Liver (tissue), 9 donors: ENCODE measurements around the gene KLF11. TPM values are rescaled to one million over a fixed set of nuclear protein-coding genes. Genes with fewer than 3 reads are reported as not detected.

ENCODE experiments used
- DNase-seq: peaks from one replicate; pipeline ENCODE4 v3.0.0-alpha.2; 2017; ENCODE audit warnings: low spot score
- H3K27ac ChIP-seq, 2 donors: one replicate each; pipeline ENCODE4 v1.7.0; 2013; ENCODE audit warnings: inconsistent platforms in 2 of 2, low read length in 2 of 2, control low read depth in 1 of 2, low read depth in 1 of 2, mild to moderate bottlenecking in 1 of 2
- H3K27me3 ChIP-seq, 4 donors: one replicate each; pipeline versions ENCODE4 v1.6.1 to v1.7.0; 2013; ENCODE audit warnings: low read length in 3 of 4, inconsistent platforms in 1 of 4, mild to moderate bottlenecking in 1 of 4, moderate library complexity in 1 of 4; ENCODE audit not compliant: control insufficient read depth in 4 of 4, insufficient read depth in 4 of 4
- H3K36me3 ChIP-seq, 4 donors: one replicate each; pipeline versions ENCODE4 v1.6.1 to v1.7.0; 2013; ENCODE audit warnings: low read length in 3 of 4, mild to moderate bottlenecking in 3 of 4, low read depth in 1 of 4, moderate library complexity in 1 of 4; ENCODE audit not compliant: control insufficient read depth in 4 of 4, insufficient read depth in 3 of 4
- H3K4me1 ChIP-seq, 4 donors: one replicate each; pipeline versions ENCODE4 v1.6.1 to v1.7.0; 2013; ENCODE audit warnings: low read length in 3 of 4, mild to moderate bottlenecking in 3 of 4, moderate library complexity in 1 of 4; ENCODE audit not compliant: control insufficient read depth in 4 of 4, insufficient read depth in 4 of 4
- H3K4me3 ChIP-seq, 3 donors: one replicate each; pipeline versions ENCODE4 v1.6.1 to v1.7.0; 2013; ENCODE audit warnings: low read length in 3 of 3, control low read depth in 1 of 3, low read depth in 1 of 3, mild to moderate bottlenecking in 1 of 3
- H3K9ac ChIP-seq, 2 donors: one replicate each; pipeline ENCODE4 v1.7.0; 2013; ENCODE audit warnings: low read length in 2 of 2, mild to moderate bottlenecking in 2 of 2, moderate library complexity in 2 of 2, control low read depth in 1 of 2, low read depth in 1 of 2
- H3K9me3 ChIP-seq, 4 donors: one replicate each; pipeline versions ENCODE4 v1.6.1 to v1.7.0; 2013; ENCODE audit warnings: low read length in 3 of 4; ENCODE audit not compliant: control insufficient read depth in 4 of 4
- ATF3 ChIP-seq: IDR thresholded peaks from 2 replicates; pipeline ENCODE4 v1.6.1; 2016; ENCODE audit warnings: antibody characterized with exemption
- CTCF ChIP-seq: fragments of 150-350 bp; IDR thresholded peaks from 2 replicates; pipeline ENCODE4 v1.5.1; 2017; ENCODE audit warnings: improper control_type of control experiment, low read depth, low read length; ENCODE audit not compliant: missing input control
- FOXA1 ChIP-seq: IDR thresholded peaks from 2 replicates; pipeline ENCODE4 v1.6.1; 2016; ENCODE audit warnings: antibody characterized with exemption
- FOXA2 ChIP-seq: IDR thresholded peaks from 2 replicates; pipeline ENCODE4 v1.6.1; 2016; ENCODE audit warnings: antibody characterized with exemption
- GABPA ChIP-seq, 2 donors: IDR thresholded peaks in 1 of 2; conservative IDR thresholded peaks in 1 of 2; 2 replicates each; pipeline ENCODE4 v1.6.1; 2016; ENCODE audit warnings: antibody characterized with exemption in 2 of 2, mild to moderate bottlenecking in 1 of 2, moderate library complexity in 1 of 2
- HNF4A ChIP-seq, 2 donors: conservative IDR thresholded peaks; 2 replicates each; pipeline ENCODE4 v1.6.1; 2016; ENCODE audit warnings: antibody characterized with exemption in 2 of 2, mild to moderate bottlenecking in 2 of 2
- HNF4G ChIP-seq: IDR thresholded peaks from 2 replicates; pipeline ENCODE4 v1.6.1; 2016; ENCODE audit warnings: antibody characterized with exemption
- JUND ChIP-seq, 2 donors: IDR thresholded peaks; 2 replicates each; pipeline ENCODE4 v1.6.1; 2016; ENCODE audit warnings: antibody characterized with exemption in 2 of 2
- MAX ChIP-seq: IDR thresholded peaks from 2 replicates; pipeline ENCODE4 v1.6.1; 2016; ENCODE audit warnings: antibody characterized with exemption
- RAD21 ChIP-seq, 2 donors: IDR thresholded peaks; 2 replicates each; pipeline ENCODE4 v1.6.1; 2016; ENCODE audit warnings: antibody characterized with exemption in 2 of 2, mild to moderate bottlenecking in 2 of 2
- REST ChIP-seq: IDR thresholded peaks from 2 replicates; pipeline ENCODE4 v1.6.1; 2016; ENCODE audit warnings: antibody characterized with exemption, mild to moderate bottlenecking
- RXRA ChIP-seq, 2 donors: IDR thresholded peaks; 2 replicates each; pipeline ENCODE4 v1.6.1; 2017 to 2018; ENCODE audit warnings: antibody characterized with exemption in 2 of 2, mild to moderate bottlenecking in 1 of 2
- SP1 ChIP-seq: IDR thresholded peaks from 2 replicates; pipeline ENCODE4 v1.6.1; 2018; ENCODE audit warnings: antibody characterized with exemption, mild to moderate bottlenecking
- TAF1 ChIP-seq: conservative IDR thresholded peaks from 2 replicates; pipeline ENCODE4 v1.6.1; 2016; ENCODE audit warnings: antibody characterized with exemption, mild to moderate bottlenecking
- YY1 ChIP-seq: IDR thresholded peaks from 2 replicates; pipeline ENCODE4 v1.6.1; 2016; ENCODE audit warnings: antibody characterized with exemption, mild to moderate bottlenecking
- ZBTB33 ChIP-seq: IDR thresholded peaks from 2 replicates; pipeline ENCODE4 v1.6.1; 2016; ENCODE audit warnings: antibody characterized with exemption
- whole genome bisulfite sequencing: extraction: QIAGEN DNeasy Blood & Tissue Kit; methylation state at CpG from one replicate; pipeline ENCODE4 v1.1.7; 2013; 5-methylcytosine and 5-hydroxymethylcytosine counted together
- polyA plus RNA-seq, 2 donors: library from polyadenylated mRNA; stranded (reverse) in 1 of 2; unstranded in 1 of 2; fragments of 200-250 nt in 1 of 2; fragments of >200 nt in 1 of 2; fragmentation: Nextera tagmentation in 1 of 2; extraction: Ambion mirVana in 1 of 2; gene quantifications; one replicate each; pipeline versions ENCODE4 v1.2.1 to v1.2.3, GENCODE V29; 2013 to 2015
- total RNA-seq, 2 donors: library from RNA; depleted of rRNA; stranded (reverse); fragments of >200 nt; gene quantifications; one replicate each; pipeline ENCODE4 v1.2.3, GENCODE V29; 2014
- donor health status: healthy.
- donor health status: healthy.
- donor health status: healthy.
- donor health status: healthy.
- donor health status: healthy.

KLF11 gene
- total and polyA plus RNA-seq, 4 donors = 10.5 to 43.0 (median 14.5) TPM

GRCh38 chr2:10073706-10074105 is 30.4 kb downstream of the KLF11 start:
- WGBS = 79% methylated on average over 8 of the region's 8 CpGs
- H3K27me3 ChIP-seq = peaks cover 0 to 6% (median 1%) of the 10 kb centered on the region in 4 donors
- TF ChIP-seq HNF4G = no peak
- no peak for TF ChIP-seq YY1
- TF ChIP-seq GABPA (IDR thresholded peaks at IDR 0.05 in 1 of 2, conservative IDR thresholded peaks at IDR 0.05 in 1 of 2) = no peak
- TF ChIP-seq ATF3 = no peak
- TF ChIP-seq SP1 = no peak
- TF ChIP-seq FOXA1 = no peak
- TF ChIP-seq MAX = no peak
- TF ChIP-seq HNF4A (conservative IDR thresholded peaks at IDR 0.05) = no peak
- TF ChIP-seq RXRA (IDR thresholded peaks at IDR 0.05) = no peak
- no peak for TF ChIP-seq CTCF
- TF ChIP-seq REST = no peak
- TF ChIP-seq RAD21 (IDR thresholded peaks at IDR 0.05) = no peak
- TF ChIP-seq ZBTB33 = no peak
- no peak for TF ChIP-seq FOXA2

GRCh38 chr2:10075101-10075500 is 31.8 kb downstream of the KLF11 start:
- no peak for DNase-seq
- 87% methylated on average over 13 of the region's 13 CpGs for WGBS
- Histone ChIP-seq H3K27ac (no peak overlapping the region), H3K27me3 (peaks cover 0 to 6% (median 3%) of the 10 kb centered on the region in 4 donors), H3K36me3 (no peaks in the 10 kb centered on the region), H3K4me3 (no peak overlapping the region), H3K9ac (no peak overlapping the region), H3K9me3 (no peaks in the 10 kb centered on the region), H3K4me1 (peaks cover 0 to 7% (median 2%) of the 10 kb centered on the region in 4 donors)
- TF ChIP-seq TAF1 (no peak), REST (no peak), GABPA (IDR thresholded peaks at IDR 0.05 in 1 of 2, conservative IDR thresholded peaks at IDR 0.05 in 1 of 2) (no peak), FOXA2 (no peak), SP1 (no peak), CTCF (no peak), ATF3 (no peak), YY1 (no peak), RAD21 (IDR thresholded peaks at IDR 0.05) (no peak), HNF4G (no peak), JUND (IDR thresholded peaks at IDR 0.05) (no peak), FOXA1 (no peak)

More at GRCh38 chr2:10073706-10074105, 30.4 kb downstream of the KLF11 start:
- Histone ChIP-seq H3K4me3 (no peak overlapping the region), H3K9me3 (no peaks in the 10 kb centered on the region), H3K9ac (no peak overlapping the region), H3K27ac (no peak overlapping the region), H3K4me1 (peaks cover 0 to 4% (median 2%) of the 10 kb centered on the region in 4 donors), H3K36me3 (no peaks in the 10 kb centered on the region)
- DNase-seq = no peak
